Fibroblast of skin of left quadriceps (primary cell): ENCODE results near the gene CABP7.

ENCODE experiments used
- DNase-seq, 2 experiments: peaks; one replicate each; pipeline ENCODE4 v3.0.0-alpha.2; 2013; ENCODE audit warnings: low read depth in 2 of 2

Gene CABP7

DNA sequence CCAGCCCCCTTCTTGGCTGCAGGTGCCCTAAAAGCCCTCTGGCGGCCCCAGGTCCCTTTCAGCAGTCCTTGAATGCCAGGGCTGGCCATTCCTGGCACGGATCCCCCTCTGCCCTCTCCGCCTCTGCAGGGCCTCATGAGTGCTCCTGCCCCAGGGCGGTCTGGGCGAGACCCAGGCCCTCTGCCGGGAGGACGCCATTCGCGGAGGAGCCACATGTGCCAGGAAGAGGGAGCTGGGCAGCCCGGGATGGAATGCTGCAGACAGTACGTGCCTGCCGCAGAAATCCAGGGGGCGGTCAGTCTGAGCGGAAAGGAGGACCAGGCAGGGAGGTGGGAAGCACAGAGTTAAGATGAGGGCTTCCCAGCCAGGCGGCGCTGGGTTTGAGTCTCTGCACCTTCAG lies 2.8 kb downstream of the CABP7 start:
- DNase-seq, result no peak

- DNase-seq, result no peak
Measured at GRCh38 chr22:29723766-29724165, 4.0 kb downstream of the CABP7 start.

- DNase-seq, result no peak
Measured at GRCh38 chr22:29724843-29725242, 5.0 kb downstream of the CABP7 start.

- no peak for DNase-seq
Measured at GRCh38 chr22:29726106-29726505, 6.3 kb downstream of the CABP7 start.

GRCh38 chr22:29726512-29727130 lies 6.8 kb downstream of the CABP7 start:
- DNase-seq, result no peak

DNA sequence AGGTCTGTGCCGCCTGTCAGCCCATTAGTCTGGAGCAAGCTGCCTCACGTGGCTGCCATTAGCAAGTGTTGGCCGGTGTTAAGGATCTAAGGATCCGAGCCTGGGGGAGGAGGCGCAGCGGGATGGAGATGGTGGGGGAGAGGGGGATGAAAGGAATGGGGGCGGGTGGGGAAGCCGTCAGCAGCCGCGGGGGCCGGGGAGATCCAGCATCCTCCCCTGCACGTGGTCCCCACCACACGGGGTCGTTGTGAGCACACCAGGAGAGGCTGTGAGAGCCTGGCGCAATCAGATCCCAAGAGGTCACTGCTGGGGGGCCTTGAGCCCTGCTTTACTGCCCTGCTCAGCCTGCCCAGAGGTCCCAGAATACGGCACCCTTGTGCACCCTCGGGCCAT lies 7.3 kb downstream of the CABP7 start:
- DNase-seq, result peak in 1 of 2 experiments; percentile 4

DNA sequence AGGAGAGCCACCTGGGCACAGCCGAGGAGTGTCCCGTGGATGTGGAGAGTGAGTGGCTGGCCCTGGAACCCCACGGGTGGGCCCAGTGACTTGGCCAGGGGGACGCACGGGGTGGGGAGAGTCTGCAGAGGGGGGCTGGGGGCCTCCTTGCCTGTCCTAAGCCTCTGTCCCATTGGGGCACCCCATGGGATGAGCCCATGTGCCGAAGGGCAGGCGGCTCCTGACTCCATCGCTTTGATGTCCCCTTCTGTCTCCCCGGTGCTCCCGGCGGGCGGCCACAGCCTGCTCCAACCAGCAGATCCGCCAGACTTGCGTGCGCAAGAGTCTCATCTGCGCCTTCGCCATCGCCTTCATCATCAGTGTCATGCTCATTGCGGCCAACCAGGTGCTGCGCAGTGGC lies 9.4 kb downstream of the CABP7 start:
- DNase-seq, result no peak

- DNase-seq, result no peak
Measured at GRCh38 chr22:29731058-29731850, 11.5 kb downstream of the CABP7 start.

- DNase-seq, result no peak
Measured at GRCh38 chr22:29732883-29733282, 13.1 kb downstream of the CABP7 start.

DNA sequence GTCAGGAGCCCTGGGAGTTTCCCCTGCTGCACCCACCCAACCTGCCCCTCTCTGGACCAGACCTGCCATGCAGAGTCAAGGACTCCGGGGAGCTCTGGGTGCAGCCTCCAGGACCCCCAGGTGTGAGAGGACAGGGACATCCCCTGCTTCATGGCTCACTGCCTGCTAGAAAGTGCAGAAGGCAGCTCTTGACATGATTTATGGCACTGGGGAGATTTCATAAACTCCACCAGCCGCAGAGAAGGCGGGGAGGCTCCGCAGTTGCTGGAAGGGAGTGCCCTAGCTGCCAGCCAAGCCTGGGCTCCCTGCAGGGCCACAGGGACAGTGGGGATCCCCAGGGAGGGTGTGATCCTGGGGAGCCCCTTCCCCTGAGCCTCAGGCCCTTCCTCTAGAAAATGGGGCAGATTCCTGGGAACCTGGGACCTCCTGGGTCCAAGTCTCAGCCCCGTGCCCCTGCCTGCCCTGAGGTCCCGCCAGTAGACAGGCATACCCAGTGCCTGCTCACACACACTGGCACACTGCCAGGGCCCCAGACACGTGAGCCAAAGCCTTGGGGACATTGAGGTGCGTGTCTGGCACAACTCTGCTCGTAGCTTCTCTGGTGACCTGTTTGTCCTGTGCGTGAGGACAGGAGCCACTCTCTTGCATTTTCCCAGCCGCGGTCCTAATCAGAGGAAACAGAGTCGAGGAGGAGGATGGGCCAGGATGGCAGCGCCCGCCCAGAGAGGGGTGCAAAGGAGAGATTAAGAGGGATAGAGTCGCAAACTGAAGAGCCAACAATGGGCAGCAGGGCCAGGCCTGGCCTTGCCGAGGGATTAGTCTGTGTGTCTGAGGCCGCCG lies 13.8 kb downstream of the CABP7 start:
- peak in 1 of 2 experiments; percentile 4 for DNase-seq

- no peak for DNase-seq
Measured at GRCh38 chr22:29734406-29734805, 14.6 kb downstream of the CABP7 start.

DNA sequence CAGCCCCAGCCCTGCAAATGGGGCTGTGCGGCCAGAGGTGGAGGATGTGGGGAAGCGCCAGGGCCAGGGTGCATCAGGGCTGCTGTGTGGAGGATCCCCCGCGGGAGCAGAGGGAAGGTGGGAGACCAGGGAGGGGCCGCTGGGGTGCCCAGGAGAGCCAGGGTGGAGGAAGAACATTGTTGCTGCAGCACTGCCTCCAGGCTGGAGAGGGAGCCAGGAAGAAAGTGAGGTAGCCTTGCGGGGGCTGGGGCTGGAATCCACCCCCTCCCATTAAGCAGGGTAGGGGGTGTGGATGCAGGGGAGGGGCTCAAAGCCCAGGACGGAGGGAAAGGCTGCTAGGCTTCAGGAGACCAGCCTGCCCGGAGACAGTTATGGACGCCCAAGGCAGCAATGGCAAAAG lies 15.0 kb downstream of the CABP7 start:
- no peak for DNase-seq

GRCh38 chr22:29735416-29735815 lies 15.6 kb downstream of the CABP7 start:
- DNase-seq, result no peak

GRCh38 chr22:29737251-29738117 lies 17.7 kb downstream of the CABP7 start:
- no peak for DNase-seq

DNA sequence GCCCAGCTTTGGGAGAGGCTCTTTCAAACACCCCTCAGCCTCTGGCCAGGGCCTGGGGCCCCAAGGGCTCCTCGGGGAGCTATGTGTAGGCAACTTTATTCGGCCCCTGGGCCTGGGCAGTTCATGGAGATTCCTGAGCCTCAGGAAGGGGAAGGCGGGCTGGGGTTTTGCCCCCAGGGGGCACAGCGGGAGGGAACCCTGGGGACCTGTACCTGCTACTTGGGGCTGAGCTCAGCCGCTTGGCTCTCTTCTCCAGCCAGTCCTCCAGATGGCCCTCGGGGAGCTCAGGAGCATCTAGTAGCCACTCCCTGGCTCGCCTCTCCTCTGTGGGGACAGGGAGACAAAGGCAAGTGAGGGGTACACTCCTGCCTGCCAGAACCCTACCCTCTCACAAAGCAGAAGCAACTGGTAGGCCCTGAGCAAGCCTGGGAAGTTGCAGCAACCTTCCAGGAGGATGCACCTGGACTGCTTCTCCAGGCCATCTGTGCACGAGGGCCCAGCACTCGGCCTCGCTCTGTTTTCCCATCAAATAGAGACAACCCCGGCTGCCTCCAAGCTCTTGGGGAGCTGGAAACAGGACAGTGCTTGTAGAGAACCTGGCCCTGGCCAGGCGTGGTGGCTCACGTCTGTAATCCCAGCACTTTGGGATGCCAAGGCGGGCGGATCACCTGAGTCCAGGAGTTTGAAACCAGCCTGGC lies 18.5 kb downstream of the CABP7 start:
- DNase-seq, result no peak

DNA sequence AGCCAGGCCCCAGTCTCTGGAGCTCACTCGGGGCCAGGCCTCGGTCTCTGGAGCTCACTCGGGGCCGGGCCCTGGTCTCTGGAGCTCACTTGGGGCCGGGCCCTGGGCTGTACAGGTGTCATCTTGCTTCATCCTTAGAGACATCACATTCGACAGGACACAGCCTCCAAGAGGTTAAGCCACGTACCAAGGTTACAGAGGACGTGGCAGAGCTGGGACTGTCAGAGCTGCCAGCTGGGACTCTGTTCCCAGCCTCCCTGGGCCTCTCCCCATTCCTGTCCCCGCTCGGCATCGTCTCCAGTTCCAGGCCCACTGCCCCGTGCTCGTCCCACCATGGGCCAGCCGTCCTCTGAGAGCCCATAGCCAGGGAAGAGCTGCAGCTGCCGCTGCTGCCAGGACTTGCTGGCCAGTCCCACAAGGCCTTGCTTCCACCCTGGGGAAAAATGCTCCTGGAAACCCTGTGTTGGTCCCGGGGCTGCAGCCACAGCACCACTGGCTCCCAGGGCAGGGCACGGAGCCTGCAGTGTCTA lies 19.6 kb downstream of the CABP7 start:
- DNase-seq, result no peak

GRCh38 chr22:29740216-29740615 lies 20.4 kb downstream of the CABP7 start:
- no peak for DNase-seq

DNA sequence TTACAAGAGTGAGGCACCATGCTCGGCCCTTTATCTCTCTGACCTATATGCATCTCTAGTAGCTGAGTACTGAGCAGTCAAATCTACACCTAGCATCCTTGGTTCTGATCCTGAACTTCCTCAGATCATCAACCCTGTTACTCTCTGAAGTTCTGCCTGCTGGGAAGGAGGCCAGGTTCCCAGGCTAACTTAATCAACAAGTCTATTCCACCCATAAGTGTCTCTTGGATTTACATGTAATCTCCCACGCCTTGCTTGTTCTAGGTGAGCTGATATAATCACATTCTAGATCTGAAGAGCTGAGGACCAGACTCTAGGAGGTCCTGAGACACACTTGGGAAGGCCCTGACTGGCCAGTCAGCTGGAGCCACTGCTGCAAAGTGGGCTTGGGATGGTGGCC lies 22.1 kb downstream of the CABP7 start:
- DNase-seq, result no peak

DNA sequence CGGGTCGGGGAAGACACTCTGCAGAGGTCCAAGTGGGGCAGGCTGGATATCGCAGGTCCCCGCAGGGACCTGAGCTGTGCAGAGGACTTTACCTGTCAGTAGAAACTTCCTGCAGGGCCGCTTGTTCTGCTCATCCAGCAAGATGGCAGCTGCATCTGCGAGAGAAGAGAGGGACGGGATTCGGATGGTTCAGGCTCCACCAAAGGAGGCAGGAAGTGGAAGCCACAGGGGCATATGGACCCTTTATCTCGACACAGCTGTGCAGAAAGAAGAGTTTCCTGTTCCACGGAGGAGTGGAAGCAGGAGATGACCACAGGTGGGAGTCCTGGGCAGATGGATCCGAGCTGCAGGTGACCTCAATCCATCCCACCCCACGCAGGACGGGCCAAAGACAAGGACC lies 22.5 kb downstream of the CABP7 start:
- DNase-seq, result no peak

GRCh38 chr22:29744902-29745301 lies 25.1 kb downstream of the CABP7 start:
- peak; percentile 12 to 13 for DNase-seq

DNA sequence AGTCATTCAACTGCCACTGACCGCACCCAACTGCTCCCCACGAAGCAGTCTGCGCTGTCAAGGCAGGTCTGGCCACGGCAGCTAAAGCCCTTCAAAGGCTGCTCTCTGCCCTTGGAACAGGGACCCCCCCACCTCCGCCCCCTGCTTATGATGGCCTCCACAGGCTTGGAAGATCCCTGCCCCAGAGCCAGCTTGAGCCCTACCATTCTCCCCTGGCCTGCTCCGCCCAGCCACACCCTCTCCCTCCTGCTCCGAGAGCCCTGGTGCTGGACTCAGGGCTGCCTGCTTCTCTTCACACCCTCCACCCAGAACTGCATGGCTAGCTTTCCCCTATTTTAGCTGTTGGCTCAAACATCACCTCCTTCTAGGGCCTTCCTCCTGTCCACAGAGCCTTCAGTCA lies 28.0 kb downstream of the CABP7 start:
- DNase-seq, result no peak
